Activated CD4-positive, alpha-beta memory T cell treated with anti-CD3 and anti-CD28 coated beads for 36 hours (primary cell): ENCODE results near the gene COL6A1. TPM values are rescaled to one million over a fixed set of nuclear protein-coding genes. Genes with fewer than 3 reads are reported as not detected.
"Not testable (repeated sequence)": the region's sequence is repeated elsewhere in the genome, so short reads cannot be mapped to it uniquely, and the experiment has no call there.

Experiments
- CTCF ChIA-PET: fragments of 350-600 bp; sonication (Branson Sonifier 250); formaldehyde crosslinking; loops from one replicate; lab custom pipeline; 2021; ENCODE audit warnings: antibody characterized with exemption, inconsistent platforms; lab: Charles Lee
- POLR2A ChIA-PET: fragments of 350-600 bp; sonication (Branson Sonifier 250); formaldehyde crosslinking; loops from one replicate; lab custom pipeline; 2021; ENCODE audit warnings: antibody characterized with exemption; lab: Charles Lee
- DNase-seq: peaks from one replicate; pipeline ENCODE4 v3.0.0-alpha.2; 2020
- H3K27ac Mint-ChIP-seq: one replicate; pipeline ENCODE4 v1.8.0; 2021; ENCODE audit warnings: mixed read lengths
- H3K27me3 Mint-ChIP-seq: one replicate; pipeline ENCODE4 v1.8.0; 2021; ENCODE audit warnings: mixed read lengths
- H3K36me3 Mint-ChIP-seq: one replicate; pipeline ENCODE4 v1.8.0; 2021; ENCODE audit warnings: mixed read lengths
- H3K4me1 Mint-ChIP-seq: one replicate; pipeline ENCODE4 v1.8.0; 2021; ENCODE audit warnings: low read depth, mixed read lengths
- H3K4me3 Mint-ChIP-seq: one replicate; pipeline ENCODE4 v1.8.0; 2021; ENCODE audit warnings: mild to moderate bottlenecking, mixed read lengths
- H3K9me3 Mint-ChIP-seq: one replicate; pipeline ENCODE4 v1.8.0; 2021; ENCODE audit warnings: mixed read lengths
- intact Hi-C: fragments of 100-400 bp; cut with micrococcal nuclease; formaldehyde crosslinking; loops from one replicate; pipeline ENCODE4 v1.15.1; 2023
- total RNA-seq, 2 experiments: library from RNA; stranded (reverse); gene quantifications; one replicate each; pipeline ENCODE4 v1.2.3, GENCODE V29; 2021

COL6A1 gene
- total RNA-seq, 2 experiments from 2014 or later = 0.39 to 0.40 TPM

DNA sequence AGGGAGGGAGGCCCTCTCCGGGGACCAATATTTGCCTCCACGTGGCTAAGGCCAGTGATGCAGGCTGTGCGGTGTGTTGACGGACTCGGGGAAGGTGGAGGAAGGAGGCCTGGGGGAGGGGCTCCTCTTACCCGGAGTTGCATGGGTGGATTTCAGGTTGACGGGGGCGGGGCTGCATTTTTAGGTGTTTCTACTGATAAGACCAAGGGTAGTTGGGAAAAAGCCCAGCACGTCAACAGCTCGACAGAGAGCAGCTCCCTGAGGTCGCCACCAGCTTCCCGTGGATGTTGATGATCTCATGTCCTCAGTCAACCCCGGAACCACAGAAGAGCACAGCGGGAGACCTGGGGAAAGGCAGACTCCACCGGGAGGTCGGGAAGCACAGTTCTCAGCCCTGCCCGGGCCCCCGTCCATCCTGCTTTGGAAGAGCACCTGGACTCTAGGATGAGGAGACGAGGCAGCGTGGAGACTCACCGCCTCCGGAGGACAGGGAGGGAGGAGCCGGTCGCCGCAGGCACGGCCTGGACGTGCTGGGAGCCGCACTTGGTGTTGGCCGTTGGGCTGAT, 32.9 kb upstream of the COL6A1 start:
- Mint-ChIP-seq H3K27ac (no peak overlapping the region), H3K36me3 (no peaks in the 10 kb centered on the region), H3K4me1 (no peaks in the 10 kb centered on the region), H3K9me3 (no peaks in the 10 kb centered on the region), H3K4me3 (no peak overlapping the region), H3K27me3 (peaks cover 12% of the 10 kb centered on the region)
- intact Hi-C loops = no loop called here
- CTCF ChIA-PET = no interaction called here
- POLR2A ChIA-PET = no interaction called here
- DNase-seq = no peak

DNA sequence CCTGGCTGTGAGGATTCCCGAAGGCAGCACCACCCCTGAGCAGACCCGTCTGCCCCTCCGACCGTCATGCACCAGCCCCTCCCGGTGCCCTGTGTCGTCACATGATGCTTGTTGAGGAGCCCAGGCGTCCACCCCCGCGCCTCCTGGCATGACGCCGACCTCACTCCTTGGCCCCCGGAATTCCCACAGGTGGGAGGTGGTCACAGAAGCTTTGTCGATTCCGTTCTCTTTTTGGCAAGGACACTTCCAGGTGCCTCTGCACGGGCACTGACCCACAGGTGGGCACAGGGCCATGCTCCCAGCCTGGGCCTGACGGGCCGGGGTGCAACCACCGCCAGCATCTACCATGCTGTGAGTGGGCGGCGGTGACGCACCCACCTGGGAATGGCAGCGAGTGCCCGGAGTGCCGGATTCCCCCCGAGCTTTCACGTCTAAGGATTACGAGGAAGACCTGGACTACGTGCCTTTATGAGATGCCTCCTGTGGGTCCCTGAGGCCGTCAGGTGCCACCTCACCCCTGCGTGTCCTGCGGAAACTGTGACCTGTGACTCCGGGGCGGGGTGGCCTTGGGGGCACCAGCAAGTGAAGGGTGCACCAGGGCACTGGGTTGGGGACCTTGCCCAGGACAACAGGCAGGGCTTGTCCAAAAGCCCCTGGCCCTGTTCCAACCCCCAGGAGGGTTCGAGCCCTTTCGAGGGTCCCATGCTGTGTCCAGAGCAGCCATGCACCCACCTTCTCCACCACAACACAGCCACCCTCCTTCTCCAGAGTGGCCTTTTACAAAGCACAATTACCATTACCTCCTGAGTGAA, 31.4 kb upstream of the COL6A1 start:
- no peaks in the 10 kb centered on the region for H3K4me1 Mint-ChIP-seq
- no peak overlapping the region for H3K4me3 Mint-ChIP-seq
- ChIA-PET CTCF (no interaction called here), POLR2A (no interaction called here)
- no peak for DNase-seq
- intact Hi-C loops = no loop called here
- peaks cover 12% of the 10 kb centered on the region for H3K27me3 Mint-ChIP-seq
- no peaks in the 10 kb centered on the region for H3K9me3 Mint-ChIP-seq
- no peaks in the 10 kb centered on the region for H3K36me3 Mint-ChIP-seq
- no peak overlapping the region for H3K27ac Mint-ChIP-seq

DNA sequence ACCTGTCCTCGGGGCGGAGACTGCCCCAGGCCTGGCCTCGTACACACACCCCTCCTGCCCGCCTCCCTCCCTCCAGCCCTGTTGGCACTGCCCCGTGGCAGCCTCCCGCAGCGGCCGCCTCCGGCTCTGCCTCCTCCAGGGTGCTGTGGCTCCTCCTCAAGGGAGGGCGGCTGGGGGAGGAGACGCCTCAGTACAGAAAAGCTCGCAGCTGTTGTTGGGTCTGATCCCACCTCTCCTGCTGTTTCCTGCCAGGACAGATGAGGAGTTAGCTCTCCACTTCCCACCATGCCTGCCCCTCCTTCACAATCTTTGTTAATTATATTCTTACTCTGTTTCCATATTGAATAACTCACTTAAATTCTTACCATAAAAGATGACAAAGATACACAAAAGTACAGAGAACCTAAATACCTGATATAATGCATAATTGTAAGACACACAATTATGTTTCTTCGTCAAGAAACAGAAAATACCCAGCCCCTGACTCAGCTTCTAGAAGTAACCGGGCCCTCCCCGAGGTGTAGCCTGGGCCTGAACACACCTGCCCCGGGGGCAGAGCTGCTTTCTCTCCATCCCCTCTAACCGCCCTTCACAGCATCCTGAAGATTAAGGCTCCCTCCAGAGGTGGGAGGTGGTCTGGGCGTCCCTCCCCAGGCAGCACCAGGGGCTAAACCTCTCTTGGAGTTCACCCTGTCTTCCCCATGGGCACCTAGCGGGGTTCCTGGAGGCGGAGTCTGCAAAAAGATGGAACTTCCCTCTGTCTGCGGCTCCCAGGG, 30.6 kb upstream of the COL6A1 start:
- CTCF ChIA-PET = no interaction called here
- no peaks in the 10 kb centered on the region for H3K36me3 Mint-ChIP-seq
- POLR2A ChIA-PET = no interaction called here
- no peaks in the 10 kb centered on the region for H3K4me1 Mint-ChIP-seq
- H3K27ac Mint-ChIP-seq = no peak overlapping the region
- H3K27me3 Mint-ChIP-seq = peaks cover 12% of the 10 kb centered on the region
- H3K4me3 Mint-ChIP-seq = no peak overlapping the region
- H3K9me3 Mint-ChIP-seq = no peaks in the 10 kb centered on the region
- no peak for DNase-seq
- intact Hi-C loops = no loop called here

DNA sequence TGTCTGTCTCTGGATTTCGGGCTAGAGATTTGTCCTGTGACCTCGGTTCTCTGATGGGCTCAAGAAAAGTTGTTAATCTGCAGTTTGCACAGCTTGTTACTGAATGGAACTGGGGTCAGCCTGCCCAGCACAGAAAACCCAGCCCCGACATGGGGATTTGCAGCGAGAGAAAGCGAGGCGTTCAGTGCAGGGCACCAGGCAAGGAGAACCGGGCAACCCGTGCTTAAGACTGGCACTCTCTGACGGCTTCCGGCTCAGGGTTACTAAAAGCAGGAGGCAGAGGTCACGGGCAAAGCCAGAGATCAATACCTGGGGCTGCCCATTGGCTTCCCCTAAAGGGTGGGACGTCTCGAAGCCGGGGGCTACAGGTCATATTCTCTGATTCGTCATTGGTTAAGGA, 29.9 kb upstream of the COL6A1 start:
- ChIA-PET POLR2A (no interaction called here), CTCF (no interaction called here)
- no peak for DNase-seq
- H3K27me3 Mint-ChIP-seq = peaks cover 17% of the 10 kb centered on the region
- H3K27ac Mint-ChIP-seq = no peak overlapping the region
- intact Hi-C loops = no loop called here
- no peak overlapping the region for H3K4me3 Mint-ChIP-seq
- no peaks in the 10 kb centered on the region for H3K36me3 Mint-ChIP-seq
- no peaks in the 10 kb centered on the region for H3K9me3 Mint-ChIP-seq
- H3K4me1 Mint-ChIP-seq = no peaks in the 10 kb centered on the region

DNA sequence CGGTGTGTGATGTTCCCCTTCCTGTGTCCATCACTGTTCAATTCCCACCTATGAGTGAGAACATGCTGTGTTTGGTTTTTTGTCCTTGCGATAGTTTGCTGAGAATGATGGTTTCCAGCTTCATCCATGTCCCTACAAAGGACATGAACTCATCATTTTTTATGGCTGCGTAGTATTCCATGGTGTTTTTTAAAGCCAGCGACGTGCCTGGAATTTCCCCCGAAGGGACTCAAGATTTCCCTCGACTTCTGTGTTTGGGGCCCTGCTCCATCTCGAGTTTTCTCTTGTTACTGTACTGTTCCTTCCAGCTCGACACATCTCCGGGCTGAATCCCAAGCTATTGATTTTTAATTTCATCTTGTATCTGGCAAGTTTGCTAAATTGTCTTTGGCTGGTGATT, 29.0 kb upstream of the COL6A1 start:
- peaks cover 17% of the 10 kb centered on the region for H3K27me3 Mint-ChIP-seq
- H3K4me1 Mint-ChIP-seq, CTCF ChIA-PET, H3K4me3 Mint-ChIP-seq, H3K27ac Mint-ChIP-seq, DNase-seq, POLR2A ChIA-PET, H3K36me3 Mint-ChIP-seq, intact Hi-C loops, H3K9me3 Mint-ChIP-seq: not testable (repeated sequence)

DNA sequence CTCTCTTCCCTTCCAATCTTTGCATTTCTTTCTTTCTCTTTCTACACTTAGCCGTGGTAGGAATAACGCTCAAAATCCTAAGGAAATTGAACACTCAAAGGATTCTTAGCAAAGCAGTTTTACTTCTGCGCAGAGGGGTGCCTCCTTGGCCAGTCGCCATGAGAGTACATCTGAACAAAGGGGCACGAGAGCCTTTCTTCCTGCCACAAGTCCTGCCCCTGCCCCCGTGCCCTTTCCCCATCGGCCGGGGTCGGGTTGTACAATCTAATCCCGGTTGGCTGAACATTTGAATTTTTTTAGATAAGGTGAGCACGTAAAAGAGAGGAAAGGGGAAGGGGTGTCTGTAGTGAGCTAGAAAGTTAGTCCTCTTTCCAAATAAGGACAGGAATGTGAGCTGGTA, 28.6 kb upstream of the COL6A1 start:
- DNase-seq = no peak
- no peak overlapping the region for H3K27ac Mint-ChIP-seq
- H3K9me3 Mint-ChIP-seq = no peaks in the 10 kb centered on the region
- H3K4me3 Mint-ChIP-seq = no peak overlapping the region
- H3K27me3 Mint-ChIP-seq = peaks cover 17% of the 10 kb centered on the region
- ChIA-PET POLR2A (no interaction called here), CTCF (no interaction called here)
- no peaks in the 10 kb centered on the region for H3K4me1 Mint-ChIP-seq
- no peaks in the 10 kb centered on the region for H3K36me3 Mint-ChIP-seq
- intact Hi-C loops = no loop called here

DNA sequence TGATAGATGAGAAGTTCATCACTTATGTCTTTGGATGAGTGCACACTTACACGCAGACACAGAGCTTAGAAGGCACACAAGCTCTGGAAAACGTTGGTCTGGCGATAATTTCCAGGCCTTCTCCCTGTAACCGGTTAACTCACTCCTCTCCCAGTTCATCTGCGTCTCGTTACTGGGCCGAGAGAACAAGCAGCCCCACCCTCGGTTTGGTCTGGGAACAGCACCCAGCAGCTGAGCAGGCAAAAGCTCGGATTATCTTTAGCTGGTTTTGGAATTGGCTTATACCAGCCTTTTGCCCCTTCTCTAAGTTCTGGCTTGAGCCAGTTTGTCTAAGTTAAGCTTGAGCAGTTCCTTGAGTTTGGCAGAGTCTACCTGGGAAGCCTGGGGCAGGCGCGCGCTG, 27.3 kb upstream of the COL6A1 start:
- no peaks in the 10 kb centered on the region for H3K36me3 Mint-ChIP-seq
- H3K27me3 Mint-ChIP-seq = peaks cover 19% of the 10 kb centered on the region
- H3K9me3 Mint-ChIP-seq = no peaks in the 10 kb centered on the region
- ChIA-PET POLR2A (no interaction called here), CTCF (interaction anchor here (1.1 kb wide), 1 partner anchor 32 kb away, joined by 3 read pairs; no protein-coding TSS in a partner anchor)
- no peak overlapping the region for H3K4me3 Mint-ChIP-seq
- intact Hi-C loops = no loop called here
- no peak overlapping the region for H3K27ac Mint-ChIP-seq
- H3K4me1 Mint-ChIP-seq = no peaks in the 10 kb centered on the region
- DNase-seq = no peak

DNA sequence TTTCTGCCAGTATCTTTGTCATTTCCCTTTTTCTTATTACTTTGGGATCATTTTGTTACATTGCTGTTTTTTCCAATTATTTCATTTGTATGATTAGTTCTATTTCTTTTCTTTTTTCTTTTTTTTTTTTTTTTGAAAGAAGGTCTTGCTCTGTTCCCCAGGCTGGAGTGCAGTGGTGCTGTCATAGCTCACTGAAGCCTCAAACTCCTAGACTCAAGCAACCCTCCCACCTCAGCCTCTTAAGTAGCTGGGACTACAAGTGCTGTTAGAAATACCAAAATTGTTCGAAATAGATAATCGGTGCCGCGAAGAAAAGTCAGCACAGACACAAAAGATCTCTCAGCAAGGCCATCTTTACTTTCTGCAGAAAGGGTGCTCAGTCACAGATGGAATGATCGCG, 26.6 kb upstream of the COL6A1 start:
- Mint-ChIP-seq H3K27me3 (peaks cover 19% of the 10 kb centered on the region), H3K36me3 (no peaks in the 10 kb centered on the region), H3K27ac (no peak overlapping the region), H3K9me3 (no peaks in the 10 kb centered on the region), H3K4me3 (no peak overlapping the region), H3K4me1 (no peaks in the 10 kb centered on the region)
- intact Hi-C loops = no loop called here
- POLR2A ChIA-PET = no interaction called here
- CTCF ChIA-PET = interaction anchor here (1.1 kb wide), 1 partner anchor 33 kb away, joined by 3 read pairs; no protein-coding TSS in a partner anchor
- DNase-seq = no peak

DNA sequence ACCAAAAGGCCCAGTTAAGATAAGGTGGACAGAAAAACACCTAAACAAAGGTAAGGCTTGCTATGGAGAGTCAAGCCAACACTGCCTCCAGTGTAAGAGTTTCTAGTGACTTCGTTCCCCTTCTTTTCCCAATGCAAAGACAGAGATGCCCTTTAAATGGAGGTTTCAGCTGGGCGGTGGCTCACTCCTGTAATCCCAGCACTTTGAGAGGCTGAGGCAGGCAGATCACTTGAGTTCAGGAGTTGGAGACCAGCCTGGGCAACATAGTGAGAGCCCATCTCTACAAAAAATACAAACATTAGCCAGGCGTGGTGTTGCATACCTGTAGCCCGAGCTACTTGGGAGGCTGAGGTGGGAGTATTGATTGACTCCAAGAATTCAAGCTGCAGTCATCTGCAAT, 24.0 kb upstream of the COL6A1 start:
- no peak for DNase-seq
- H3K27me3 Mint-ChIP-seq = peaks cover 29% of the 10 kb centered on the region
- ChIA-PET CTCF (no interaction called here), POLR2A (no interaction called here)
- H3K9me3 Mint-ChIP-seq = peaks cover 10% of the 10 kb centered on the region
- no peaks in the 10 kb centered on the region for H3K36me3 Mint-ChIP-seq
- no peak overlapping the region for H3K4me3 Mint-ChIP-seq
- no peak overlapping the region for H3K27ac Mint-ChIP-seq
- intact Hi-C loops = no loop called here
- no peaks in the 10 kb centered on the region for H3K4me1 Mint-ChIP-seq

DNA sequence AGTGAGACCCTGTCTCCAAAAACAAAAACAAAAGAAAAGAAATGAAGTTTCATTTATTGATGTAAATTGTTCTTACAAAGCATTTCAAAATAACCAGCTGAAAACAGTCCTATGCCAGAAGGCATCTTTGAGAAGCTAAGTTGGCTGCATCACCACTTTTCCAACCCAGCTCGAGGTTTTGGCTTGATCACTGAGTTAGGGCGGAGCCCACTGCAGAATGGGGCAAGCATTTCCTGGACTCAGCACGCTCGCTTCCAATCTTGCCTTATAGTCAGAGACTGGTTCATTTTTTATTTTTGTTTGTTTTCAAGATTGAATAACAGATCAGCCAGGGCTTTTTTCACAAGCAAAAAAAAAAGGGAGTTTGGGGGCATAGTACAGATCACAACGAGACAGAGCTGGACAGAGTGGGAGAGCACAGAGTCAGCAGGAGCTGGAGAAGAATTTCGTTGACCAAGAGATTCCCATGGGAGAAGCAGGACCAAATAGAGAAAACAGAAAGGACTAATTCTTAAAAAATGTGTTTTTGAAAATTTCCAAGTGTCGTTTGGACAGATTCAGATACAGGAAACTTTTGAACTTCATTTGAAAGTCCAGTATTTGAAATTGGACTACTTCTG, 23.5 kb upstream of the COL6A1 start:
- Mint-ChIP-seq H3K36me3 (no peaks in the 10 kb centered on the region), H3K27ac (no peak overlapping the region), H3K4me3 (no peak overlapping the region), H3K27me3 (peaks cover 29% of the 10 kb centered on the region), H3K9me3 (peaks cover 10% of the 10 kb centered on the region), H3K4me1 (no peaks in the 10 kb centered on the region)
- POLR2A ChIA-PET = interaction anchor here (0.5 kb wide), 1 partner anchor 74 kb away, joined by 3 read pairs; no protein-coding TSS in a partner anchor
- DNase-seq = no peak
- intact Hi-C loops = no loop called here
- CTCF ChIA-PET = no interaction called here

DNA sequence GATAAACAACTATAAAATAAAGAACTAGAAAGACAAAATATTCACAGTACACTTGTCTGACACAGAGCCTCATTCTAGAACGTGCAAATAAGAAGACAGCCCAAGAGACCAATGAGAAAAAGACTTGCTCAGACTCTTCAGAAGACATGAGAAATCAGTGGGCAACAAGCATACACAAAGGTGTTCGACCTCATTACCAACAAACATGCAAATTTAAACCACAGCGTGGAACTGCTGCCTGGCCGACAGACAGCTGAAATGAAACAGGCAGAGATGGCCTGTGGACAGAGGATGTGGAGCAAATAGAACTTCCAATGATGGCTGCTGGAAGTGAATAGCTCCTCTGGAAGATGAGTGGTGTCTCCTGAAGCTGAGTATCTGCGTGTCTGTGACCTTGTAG, 22.4 kb upstream of the COL6A1 start:
- CTCF ChIA-PET = interaction anchor here (0.6 kb wide), 1 partner anchor 14 kb away, joined by 3 read pairs; no protein-coding TSS in a partner anchor
- no peak for DNase-seq
- no peak overlapping the region for H3K4me3 Mint-ChIP-seq
- POLR2A ChIA-PET = no interaction called here
- no peaks in the 10 kb centered on the region for H3K36me3 Mint-ChIP-seq
- peaks cover 16% of the 10 kb centered on the region for H3K9me3 Mint-ChIP-seq
- intact Hi-C loops = no loop called here
- H3K27me3 Mint-ChIP-seq = peaks cover 33% of the 10 kb centered on the region
- no peak overlapping the region for H3K27ac Mint-ChIP-seq
- no peaks in the 10 kb centered on the region for H3K4me1 Mint-ChIP-seq

DNA sequence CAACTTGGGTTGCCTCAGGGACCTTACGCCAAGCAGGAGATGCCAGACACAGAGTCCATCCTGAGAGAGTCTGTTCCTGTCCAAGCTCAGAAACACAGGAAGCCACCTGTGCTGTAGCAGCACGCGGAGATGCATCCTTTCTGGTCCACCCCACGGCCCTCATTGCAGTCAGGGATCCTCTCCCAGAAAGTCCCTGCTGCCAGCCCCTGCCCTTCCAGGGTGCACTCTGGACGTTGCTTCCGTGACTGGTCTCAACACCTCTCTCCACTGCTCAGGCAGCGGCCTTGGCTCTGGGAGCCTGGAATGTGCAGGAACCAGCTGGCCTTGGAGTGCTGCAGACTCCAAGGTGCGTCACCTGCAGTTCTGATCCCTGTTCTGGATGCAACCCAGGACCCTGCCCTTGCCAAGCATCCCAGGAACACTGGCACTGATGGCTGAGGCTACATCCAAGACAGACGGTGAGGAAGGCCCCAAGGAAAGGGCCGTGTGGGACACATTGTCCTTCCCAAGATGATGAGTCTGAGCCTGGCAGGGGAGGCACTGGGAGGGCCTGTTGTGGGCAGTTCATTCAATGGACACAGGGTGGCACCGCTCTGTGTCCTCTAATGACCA, 21.7 kb upstream of the COL6A1 start:
- Mint-ChIP-seq H3K27ac (no peak overlapping the region), H3K4me3 (no peak overlapping the region), H3K9me3 (peaks cover 20% of the 10 kb centered on the region), H3K4me1 (no peaks in the 10 kb centered on the region), H3K36me3 (no peaks in the 10 kb centered on the region), H3K27me3 (peaks cover 33% of the 10 kb centered on the region)
- no peak for DNase-seq
- ChIA-PET POLR2A (no interaction called here), CTCF (no interaction called here)
- intact Hi-C loops = no loop called here
